GM13977 (cell line): Measurements from ENCODE around the gene TBL1Y.
"Not testable (repeated sequence)": the region's sequence is repeated elsewhere in the genome, so short reads cannot be mapped to it uniquely, and the experiment has no call there.

Experiments
- DNase-seq: peaks from one replicate; pipeline ENCODE4 v3.0.0; 2012; ENCODE audit warnings: low spot score
- in situ Hi-C: fragments of 300-500 bp; cut with MboI; formaldehyde crosslinking; loops from one replicate; pipeline ENCODE4 v1.12.0; 2022; ENCODE audit warnings: low sequenced_read_pairs, low pct_unique_long_range_greater_than_20kb, mixed read lengths, inconsistent platforms; ENCODE audit not compliant: unreplicated experiment
- TF ChIP-seq, protein P1 (sequence below): IDR thresholded peaks from 2 replicates; pipeline ENCODE4 v1.5.1; 2012; ENCODE audit warnings: mild to moderate bottlenecking, control low read depth; ENCODE audit not compliant: insufficient read depth; ENCODE audit errors: extremely low read depth, missing control alignments

TBL1Y gene

GRCh38 chrY:7040662-7041061 is 130.2 kb downstream of the TBL1Y start:
- in situ Hi-C loops = no loop called here
- DNase-seq = no peak
- TF ChIP-seq, protein P1, sequence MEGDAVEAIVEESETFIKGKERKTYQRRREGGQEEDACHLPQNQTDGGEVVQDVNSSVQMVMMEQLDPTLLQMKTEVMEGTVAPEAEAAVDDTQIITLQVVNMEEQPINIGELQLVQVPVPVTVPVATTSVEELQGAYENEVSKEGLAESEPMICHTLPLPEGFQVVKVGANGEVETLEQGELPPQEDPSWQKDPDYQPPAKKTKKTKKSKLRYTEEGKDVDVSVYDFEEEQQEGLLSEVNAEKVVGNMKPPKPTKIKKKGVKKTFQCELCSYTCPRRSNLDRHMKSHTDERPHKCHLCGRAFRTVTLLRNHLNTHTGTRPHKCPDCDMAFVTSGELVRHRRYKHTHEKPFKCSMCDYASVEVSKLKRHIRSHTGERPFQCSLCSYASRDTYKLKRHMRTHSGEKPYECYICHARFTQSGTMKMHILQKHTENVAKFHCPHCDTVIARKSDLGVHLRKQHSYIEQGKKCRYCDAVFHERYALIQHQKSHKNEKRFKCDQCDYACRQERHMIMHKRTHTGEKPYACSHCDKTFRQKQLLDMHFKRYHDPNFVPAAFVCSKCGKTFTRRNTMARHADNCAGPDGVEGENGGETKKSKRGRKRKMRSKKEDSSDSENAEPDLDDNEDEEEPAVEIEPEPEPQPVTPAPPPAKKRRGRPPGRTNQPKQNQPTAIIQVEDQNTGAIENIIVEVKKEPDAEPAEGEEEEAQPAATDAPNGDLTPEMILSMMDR = no peak

DNA sequence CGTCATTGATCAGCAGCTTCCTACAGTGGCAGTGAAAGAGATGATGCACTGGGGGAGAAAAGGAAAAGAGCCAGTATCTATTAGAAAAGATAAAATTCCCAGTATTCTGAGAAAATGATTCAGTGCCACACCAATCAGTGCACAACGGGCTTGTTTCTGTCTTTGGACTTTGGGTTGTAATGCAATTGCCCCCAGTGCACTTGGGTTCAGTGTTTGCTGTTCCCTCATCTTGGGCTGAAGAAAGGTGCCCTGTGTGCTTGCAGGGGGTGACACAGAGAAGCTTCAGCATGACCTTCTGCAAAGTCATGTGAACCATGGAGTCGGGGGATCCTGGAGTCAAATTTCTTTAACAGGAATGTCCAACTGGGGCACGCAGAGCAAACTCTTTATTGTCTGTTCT is 131.5 kb downstream of the TBL1Y start:
- in situ Hi-C loops = no loop called here
- TF ChIP-seq, protein P1 = no peak
- no peak for DNase-seq

GRCh38 chrY:7052461-7052860 is 142.0 kb downstream of the TBL1Y start:
- in situ Hi-C loops, DNase-seq: not testable (repeated sequence)

- in situ Hi-C loops = no loop called here
- TF ChIP-seq, protein P1 = no peak
- no peak for DNase-seq
Measured at GRCh38 chrY:7056886-7057285, 146.4 kb downstream of the TBL1Y start.

- DNase-seq = no peak
- in situ Hi-C loops = no loop called here
- TF ChIP-seq, protein P1 = no peak
Measured at GRCh38 chrY:7078725-7079124, 168.2 kb downstream of the TBL1Y start.

- in situ Hi-C loops, DNase-seq: not testable (repeated sequence)
Measured at GRCh38 chrY:7080548-7080947, 170.1 kb downstream of the TBL1Y start.

- DNase-seq = no peak
- TF ChIP-seq, protein P1 = no peak
- in situ Hi-C loops = no loop called here
Measured at GRCh38 chrY:7085606-7086005, 175.1 kb downstream of the TBL1Y start.

- TF ChIP-seq, protein P1 = no peak
- no peak for DNase-seq
- in situ Hi-C loops = no loop called here
Measured at GRCh38 chrY:7092836-7093235, 182.3 kb downstream of the TBL1Y start.
